ENCODE data around the gene AFF1. TPM values are rescaled to one million over a fixed set of nuclear protein-coding genes. Genes with fewer than 3 reads are reported as not detected.

The AFF1 gene
- total RNA-seq, 1 experiment from 2014 or later = 93.4 TPM

- TF ChIP-seq PRDM15 (CRISPR knock-in tag; IDR thresholded peaks at IDR 0.05) (no peak), OVOL2 (CRISPR knock-in tag; IDR thresholded peaks at IDR 0.05; ENCODE audit: borderline replicate concordance) (no peak)
These were observed 118.4 kb downstream of the AFF1 start (continued) for GRCh38 chr4:87053176-87053658.

- Mint-ChIP-seq H3K36me3 (peaks cover 16% of the 10 kb centered on the region), H3K4me3 (no peak overlapping the region), H3K4me1 (peaks cover 65% of the 10 kb centered on the region), H3K27me3 (ENCODE audit: low read depth) (no peaks in the 10 kb centered on the region), H3K9me3 (no peaks in the 10 kb centered on the region), H3K27ac (peak overlapping the region; percentile 75)
- POLR2A ChIA-PET = interaction anchor here (0.6 to 1.1 kb wide), 2 partner anchors 118 to 411 kb away, joined by 3 to 5 read pairs; partner anchors contain the start of gene AFF1
- DNase-seq (ENCODE audit: low spot score) (no peak), ATAC-seq (peak; percentile 50)
- TF ChIP-seq SP1 (CRISPR knock-in tag; conservative IDR thresholded peaks at IDR 0.05) (no peak), ZNF423 (CRISPR knock-in tag; IDR thresholded peaks at IDR 0.05) (no peak), NR3C1 (CRISPR knock-in tag; conservative IDR thresholded peaks at IDR 0.05; ENCODE audit: low read depth) (no peak), E2F4 (CRISPR knock-in tag; IDR thresholded peaks at IDR 0.05; ENCODE audit: borderline replicate concordance, low read depth) (no peak), ZNF671 (CRISPR knock-in tag; IDR thresholded peaks at IDR 0.05) (no peak), TP53 (CRISPR knock-in tag; IDR thresholded peaks at IDR 0.05) (no peak), IRF2 (CRISPR knock-in tag; IDR thresholded peaks at IDR 0.05; ENCODE audit: borderline replicate concordance, low read depth) (no peak), JUN (CRISPR knock-in tag; IDR thresholded peaks at IDR 0.05) (no peak), TEAD4 (CRISPR knock-in tag; IDR thresholded peaks at IDR 0.05) (no peak), NR1H2 (CRISPR knock-in tag; IDR thresholded peaks at IDR 0.05) (no peak), IRF1 (CRISPR knock-in tag; IDR thresholded peaks at IDR 0.05) (no peak), SOX15 (CRISPR knock-in tag; IDR thresholded peaks at IDR 0.05) (no peak), ZNF121 (CRISPR knock-in tag; IDR thresholded peaks at IDR 0.05) (no peak), ARID4B (CRISPR knock-in tag; IDR thresholded peaks at IDR 0.05; ENCODE audit: borderline replicate concordance) (no peak), FOXJ3 (CRISPR knock-in tag; IDR thresholded peaks at IDR 0.05; ENCODE audit: borderline replicate concordance) (no peak)
- TF ChIP-seq, protein P1, sequence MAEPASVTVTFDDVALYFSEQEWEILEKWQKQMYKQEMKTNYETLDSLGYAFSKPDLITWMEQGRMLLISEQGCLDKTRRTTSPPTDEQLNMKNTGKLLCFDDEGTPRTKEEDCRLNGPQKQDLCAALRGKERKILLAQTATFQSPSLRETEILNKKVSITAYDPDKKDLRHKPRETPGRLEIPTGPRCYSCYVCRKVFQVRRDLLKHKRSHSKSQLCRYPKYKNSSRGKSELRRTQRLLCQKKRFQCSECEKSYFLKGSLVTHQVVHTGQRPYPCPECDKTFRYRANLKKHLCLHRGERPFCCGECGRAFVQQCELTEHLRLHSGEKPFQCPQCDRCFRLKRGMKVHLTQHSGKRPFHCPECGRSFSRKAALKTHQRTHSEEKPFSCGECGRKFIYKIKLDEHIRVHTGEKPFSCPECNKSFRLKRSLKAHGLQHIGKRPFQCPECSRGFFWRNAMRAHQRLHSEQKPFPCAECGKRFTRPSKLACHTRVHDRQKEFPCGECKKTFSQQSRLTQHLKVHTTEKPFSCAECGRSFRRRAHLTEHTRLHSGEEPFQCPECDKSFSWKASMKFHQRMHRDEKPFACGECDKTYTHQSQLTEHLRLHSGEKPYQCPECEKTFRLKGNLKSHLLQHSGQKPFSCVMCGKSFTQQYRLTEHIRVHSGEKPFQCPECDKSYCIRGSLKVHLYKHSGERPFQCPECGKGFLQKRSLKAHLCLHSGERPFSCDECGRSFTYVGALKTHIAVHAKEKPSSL (CRISPR knock-in tag; conservative IDR thresholded peaks at IDR 0.05) = no peak
- CTCF ChIA-PET = interaction anchor here (0.7 to 4.1 kb wide), 7 partner anchors 11 to 132 kb away, joined by 3 to 31 read pairs (median 8); partner anchors contain the start of gene AFF1
These were observed 119.3 kb downstream of the AFF1 start for GRCh38 chr4:87053802-87054767.

All from WTC11 (cell line).